ENCODE data around the gene SLC2A13.

The SLC2A13 gene

GRCh38 chr12:39989501-39989900 is 116.4 kb downstream of the SLC2A13 start:
- TF ChIP-seq CTCF (conservative IDR thresholded peaks at IDR 0.05; ENCODE audit: low read depth, low read length): no peak
- no peak overlapping the region for H3K4me3 ChIP-seq (ENCODE audit: low read depth, low read length)
- DNase-seq (ENCODE audit: low read depth): no peak

DNA sequence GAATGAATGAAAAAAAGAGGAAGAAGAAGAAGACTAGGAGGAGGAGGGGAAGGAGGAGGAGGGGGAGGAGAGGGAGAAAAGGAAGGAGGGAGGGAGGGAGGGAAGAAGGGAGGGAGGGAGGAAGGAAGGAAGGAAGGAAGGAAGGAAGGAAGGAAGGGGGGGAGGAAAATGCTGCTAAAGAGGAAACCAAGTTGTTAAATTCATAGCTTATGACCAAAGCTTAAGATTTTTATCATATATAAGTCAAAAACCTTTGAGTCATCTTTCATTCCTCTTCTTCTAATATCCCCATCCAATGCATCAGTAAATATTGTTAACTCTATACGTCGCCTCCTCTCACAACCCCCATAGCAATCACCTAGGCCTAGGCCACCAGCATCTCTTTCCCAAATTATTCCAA is 117.3 kb downstream of the SLC2A13 start:
- no peak for DNase-seq (ENCODE audit: low read depth)
- no peak overlapping the region for H3K4me3 ChIP-seq (ENCODE audit: low read depth, low read length)

DNA sequence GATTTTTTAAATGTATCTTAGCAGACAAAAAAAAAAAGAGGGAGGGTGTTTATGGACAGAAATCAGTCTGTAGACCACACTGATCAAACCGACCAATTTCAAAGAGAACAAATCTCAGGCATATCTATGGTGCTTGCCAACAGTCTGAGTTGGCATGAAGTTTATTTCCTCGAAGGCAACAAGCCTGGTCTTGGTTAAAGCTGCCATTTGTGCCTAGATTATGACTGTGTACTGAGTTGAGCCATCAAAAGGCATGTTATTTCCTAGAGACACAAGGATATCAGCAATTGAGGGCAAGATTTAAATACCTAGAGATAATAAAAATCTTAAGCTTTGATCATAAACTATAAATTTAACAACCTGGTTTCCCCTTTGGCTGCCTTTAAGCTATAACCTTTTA is 119.2 kb downstream of the SLC2A13 start:
- TF ChIP-seq CTCF (conservative IDR thresholded peaks at IDR 0.05; ENCODE audit: low read depth, low read length): no peak
- no peak for DNase-seq (ENCODE audit: low read depth)
- no peak overlapping the region for H3K4me3 ChIP-seq (ENCODE audit: low read depth, low read length)

More for the DNA sequence above, 117.3 kb downstream of the SLC2A13 start:
- no peak for TF ChIP-seq CTCF (conservative IDR thresholded peaks at IDR 0.05; ENCODE audit: low read depth, low read length)

GRCh38 chr12:39984670-39985069 is 121.2 kb downstream of the SLC2A13 start:
- no peak for DNase-seq (ENCODE audit: low read depth)
- TF ChIP-seq CTCF (conservative IDR thresholded peaks at IDR 0.05; ENCODE audit: low read depth, low read length): no peak
- H3K4me3 ChIP-seq (ENCODE audit: low read depth, low read length): no peak overlapping the region

- DNase-seq (ENCODE audit: low read depth): peak; percentile 5
- no peak for TF ChIP-seq CTCF (conservative IDR thresholded peaks at IDR 0.05; ENCODE audit: low read depth, low read length)
- no peak overlapping the region for H3K4me3 ChIP-seq (ENCODE audit: low read depth, low read length)
Observed at GRCh38 chr12:39975374-39975918, 130.4 kb downstream of the SLC2A13 start.

DNA sequence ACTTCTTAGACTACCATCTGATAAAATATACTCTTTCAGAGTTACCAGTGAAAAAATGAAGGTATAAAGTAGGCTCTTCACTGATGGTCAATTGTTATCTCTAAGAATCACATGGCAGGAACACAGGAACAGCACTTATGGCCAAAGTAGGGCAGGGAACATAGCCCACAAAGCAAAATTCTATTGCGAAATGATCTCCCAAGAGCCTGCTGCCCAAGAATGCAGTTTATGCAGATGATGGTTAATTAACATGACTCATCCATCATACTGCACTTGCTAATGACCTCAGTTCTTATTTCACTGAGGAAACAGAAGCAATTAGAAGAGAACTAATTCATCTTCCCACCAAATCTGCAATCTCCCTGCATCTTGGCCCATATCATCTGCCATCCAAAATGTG is 133.8 kb downstream of the SLC2A13 start:
- TF ChIP-seq CTCF (conservative IDR thresholded peaks at IDR 0.05; ENCODE audit: low read depth, low read length): no peak
- H3K4me3 ChIP-seq (ENCODE audit: low read depth, low read length): no peak overlapping the region
- peak; percentile 21 for DNase-seq (ENCODE audit: low read depth)

- no peak for DNase-seq (ENCODE audit: low read depth)
- TF ChIP-seq CTCF (conservative IDR thresholded peaks at IDR 0.05; ENCODE audit: low read depth, low read length): no peak
- no peak overlapping the region for H3K4me3 ChIP-seq (ENCODE audit: low read depth, low read length)
Observed at GRCh38 chr12:39971348-39971747, 134.5 kb downstream of the SLC2A13 start.

Data from choroid plexus epithelial cell (primary cell).